GM10248 (cell line): ENCODE results near the gene HBA1.
"Not testable (repeated sequence)": the region's sequence is repeated elsewhere in the genome, so short reads cannot be mapped to it uniquely, and the experiment has no call there.

ENCODE experiments used
- CTCF ChIA-PET: fragments of 300-600 bp; sonication (Branson Sonifier 250); formaldehyde crosslinking; extraction: SDS; loops from one replicate; lab custom pipeline; 2021; ENCODE audit warnings: antibody characterized with exemption; lab: Yijun Ruan, JAX
- POLR2A ChIA-PET: fragments of 350-650 bp; sonication (Branson Sonifier 250); formaldehyde crosslinking; extraction: SDS; loops from one replicate; lab custom pipeline; 2020; ENCODE audit warnings: antibody characterized with exemption; lab: Yijun Ruan, JAX
- DNase-seq: peaks from one replicate; pipeline ENCODE4 v3.0.0; 2012; ENCODE audit errors: extremely low spot score
- CTCF ChIP-seq: IDR thresholded peaks from 2 replicates; pipeline ENCODE4 v1.5.1; 2012; ENCODE audit warnings: mild to moderate bottlenecking, low read depth; ENCODE audit errors: extremely low read depth, missing control alignments, control extremely low read depth

HBA1 gene

GRCh38 chr16:160691-161190 lies 15.7 kb upstream of the HBA1 start:
- DNase-seq = no peak
- POLR2A ChIA-PET = no interaction called here
- no peak for TF ChIP-seq CTCF
- CTCF ChIA-PET = interaction anchor here (1.1 kb wide), 1 partner anchor 54 kb away, joined by 3 read pairs; no protein-coding TSS in a partner anchor

- CTCF ChIA-PET = no interaction called here
- no peak for DNase-seq
- POLR2A ChIA-PET = no interaction called here
- TF ChIP-seq CTCF = no peak
Observed at GRCh38 chr16:162271-162991, 14.0 kb upstream of the HBA1 start.

GRCh38 chr16:163139-163538 lies 13.3 kb upstream of the HBA1 start:
- POLR2A ChIA-PET, DNase-seq: not testable (repeated sequence)

GRCh38 chr16:163696-164095 lies 12.8 kb upstream of the HBA1 start:
- CTCF ChIA-PET, POLR2A ChIA-PET, DNase-seq: not testable (repeated sequence)

More at GRCh38 chr16:163139-163538, 13.3 kb upstream of the HBA1 start:
- CTCF ChIA-PET = not testable (repeated sequence)

GRCh38 chr16:164134-164823 lies 12.2 kb upstream of the HBA1 start:
- CTCF ChIA-PET = interaction anchor here (1.6 kb wide), 1 partner anchor 17 kb away, joined by 5 read pairs; no protein-coding TSS in a partner anchor
- DNase-seq, POLR2A ChIA-PET: not testable (repeated sequence)

- ChIA-PET CTCF (interaction anchor here (1.6 kb wide), 1 partner anchor 17 kb away, joined by 5 read pairs; no protein-coding TSS in a partner anchor), POLR2A (no interaction called here)
- peak; percentile 71 for DNase-seq
- no peak for TF ChIP-seq CTCF
Observed at GRCh38 chr16:164827-165538, 11.5 kb upstream of the HBA1 start.

- ChIA-PET CTCF (interaction anchor here (1.1 to 1.6 kb wide), 2 partner anchors 14 to 16 kb away, joined by 3 to 5 read pairs; partner anchors contain the start of gene HBQ1), POLR2A (no interaction called here)
- no peak for TF ChIP-seq CTCF
- DNase-seq = no peak
Observed at GRCh38 chr16:165539-166374, 10.7 kb upstream of the HBA1 start, which contains the start of gene HBM. Gene HBM, plus strand, starts transcription at chr16:165978. Its CDS starts 20 bp downstream, at chr16:165998.
